Occipital lobe (tissue), 2 donors: ENCODE data around the gene RECQL. TPM values are rescaled to one million over a fixed set of nuclear protein-coding genes. Genes with fewer than 3 reads are reported as not detected.

Experiments
- DNase-seq: peaks from one replicate; lab custom pipeline; 2025; lab: John Stamatoyannopoulos, UW
- total RNA-seq: library from RNA; depleted of rRNA; stranded (reverse); fragments of >200 nt; gene quantifications from one replicate; pipeline ENCODE4 v1.2.3, GENCODE V29; 2014

The RECQL gene, protein sequence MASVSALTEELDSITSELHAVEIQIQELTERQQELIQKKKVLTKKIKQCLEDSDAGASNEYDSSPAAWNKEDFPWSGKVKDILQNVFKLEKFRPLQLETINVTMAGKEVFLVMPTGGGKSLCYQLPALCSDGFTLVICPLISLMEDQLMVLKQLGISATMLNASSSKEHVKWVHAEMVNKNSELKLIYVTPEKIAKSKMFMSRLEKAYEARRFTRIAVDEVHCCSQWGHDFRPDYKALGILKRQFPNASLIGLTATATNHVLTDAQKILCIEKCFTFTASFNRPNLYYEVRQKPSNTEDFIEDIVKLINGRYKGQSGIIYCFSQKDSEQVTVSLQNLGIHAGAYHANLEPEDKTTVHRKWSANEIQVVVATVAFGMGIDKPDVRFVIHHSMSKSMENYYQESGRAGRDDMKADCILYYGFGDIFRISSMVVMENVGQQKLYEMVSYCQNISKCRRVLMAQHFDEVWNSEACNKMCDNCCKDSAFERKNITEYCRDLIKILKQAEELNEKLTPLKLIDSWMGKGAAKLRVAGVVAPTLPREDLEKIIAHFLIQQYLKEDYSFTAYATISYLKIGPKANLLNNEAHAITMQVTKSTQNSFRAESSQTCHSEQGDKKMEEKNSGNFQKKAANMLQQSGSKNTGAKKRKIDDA
- total RNA-seq, result 43.2 TPM

GRCh38 chr12:21501258-21502163, at the start of gene RECQL, which contains the start of gene GOLT1B:
Gene RECQL (minus strand): TSS chr12:21501635. CDS start chr12:21499570, 2,065 bp downstream.
Gene GOLT1B (plus strand): TSS chr12:21501789. CDS start chr12:21501924, 135 bp downstream.
- peak; percentile 93 for DNase-seq

GRCh38 chr12:21547437-21547836, 46.0 kb upstream of the RECQL start:
- DNase-seq, result no peak

- DNase-seq, result no peak
These were observed 45.3 kb upstream of the RECQL start for GRCh38 chr12:21546716-21547115.

- no peak for DNase-seq
These were observed 44.1 kb upstream of the RECQL start for GRCh38 chr12:21545557-21545956.

GRCh38 chr12:21543151-21543550, 41.7 kb upstream of the RECQL start:
- DNase-seq, result no peak

DNA sequence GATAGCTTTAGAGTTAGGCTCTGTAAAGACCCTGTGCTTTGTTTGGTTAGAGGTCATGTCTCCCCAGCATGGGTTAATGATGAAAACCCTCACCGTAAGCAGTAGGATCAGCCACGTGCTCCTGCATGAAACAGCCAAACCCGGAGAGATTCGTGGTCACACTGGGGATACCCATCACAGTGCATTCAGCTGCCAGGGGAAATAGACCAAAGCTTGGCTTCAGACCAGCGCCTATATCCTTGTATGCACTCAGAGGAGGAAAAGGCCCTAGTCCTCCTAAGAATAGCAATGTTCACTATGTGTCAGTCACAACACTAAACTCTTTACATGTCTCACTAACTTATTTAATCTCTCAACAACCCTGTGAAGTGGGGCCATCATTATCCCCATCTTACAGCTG, 41.0 kb upstream of the RECQL start:
- no peak for DNase-seq

GRCh38 chr12:21541773-21542172, 40.3 kb upstream of the RECQL start:
- DNase-seq, result no peak

- no peak for DNase-seq
These were observed 38.4 kb upstream of the RECQL start for GRCh38 chr12:21539797-21540196.

GRCh38 chr12:21538061-21538653, 36.7 kb upstream of the RECQL start:
- no peak for DNase-seq

GRCh38 chr12:21529456-21529855, 28.0 kb upstream of the RECQL start:
- DNase-seq, result no peak

GRCh38 chr12:21528953-21529352, 27.5 kb upstream of the RECQL start:
- DNase-seq, result no peak

GRCh38 chr12:21527451-21528180, 26.2 kb upstream of the RECQL start:
- peak; percentile 47 for DNase-seq

- DNase-seq, result no peak
These were observed 25.4 kb upstream of the RECQL start for GRCh38 chr12:21526721-21527345.

- no peak for DNase-seq
These were observed 24.6 kb upstream of the RECQL start, which contains the start of gene SPX for GRCh38 chr12:21526053-21526452. Gene SPX (plus strand): TSS chr12:21526296. CDS start chr12:21526473, 177 bp downstream.

- no peak for DNase-seq
These were observed 21.7 kb upstream of the RECQL start for GRCh38 chr12:21523148-21523547.

DNA sequence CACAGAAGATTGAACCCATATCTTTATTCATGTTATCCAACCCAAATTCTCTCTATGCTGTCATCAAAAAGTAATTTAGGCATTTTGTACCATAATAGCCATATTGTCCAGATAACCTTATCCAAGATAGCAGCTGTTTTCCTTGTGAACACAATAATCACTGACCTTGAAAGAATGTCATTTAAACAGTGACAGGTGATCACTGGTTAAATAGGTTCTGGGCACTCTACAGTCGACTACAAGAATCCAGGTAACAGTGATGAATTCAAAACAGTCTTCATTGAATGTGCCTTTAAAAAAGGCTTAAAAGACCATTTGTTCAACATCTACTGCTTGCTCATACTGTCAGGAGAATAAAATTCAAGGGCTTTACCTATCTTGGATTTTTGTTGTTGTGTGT, 20.1 kb upstream of the RECQL start:
- DNase-seq, result no peak

DNA sequence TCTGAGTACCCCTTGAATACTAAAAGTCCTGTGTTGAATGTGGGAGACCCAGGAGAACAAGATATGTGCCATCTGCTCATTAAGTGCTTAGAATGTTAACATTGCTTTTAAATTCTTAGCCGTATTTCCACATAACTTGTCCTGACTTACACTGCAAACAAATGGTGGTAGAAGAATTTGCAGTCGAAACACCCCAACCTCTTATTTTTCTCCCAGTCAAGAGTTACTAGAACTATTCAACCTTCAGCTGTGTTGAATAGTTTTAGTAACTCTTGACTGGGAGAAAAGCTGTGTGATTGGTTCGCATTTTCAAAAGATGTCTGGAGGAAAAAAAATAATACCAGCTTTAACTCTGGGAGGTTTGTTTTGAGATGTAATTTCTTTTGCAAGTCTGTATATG, 17.0 kb upstream of the RECQL start:
- DNase-seq, result no peak

GRCh38 chr12:21516281-21516680, 14.8 kb upstream of the RECQL start:
- no peak for DNase-seq

- no peak for DNase-seq
These were observed 8.3 kb upstream of the RECQL start for GRCh38 chr12:21509768-21510167.

DNA sequence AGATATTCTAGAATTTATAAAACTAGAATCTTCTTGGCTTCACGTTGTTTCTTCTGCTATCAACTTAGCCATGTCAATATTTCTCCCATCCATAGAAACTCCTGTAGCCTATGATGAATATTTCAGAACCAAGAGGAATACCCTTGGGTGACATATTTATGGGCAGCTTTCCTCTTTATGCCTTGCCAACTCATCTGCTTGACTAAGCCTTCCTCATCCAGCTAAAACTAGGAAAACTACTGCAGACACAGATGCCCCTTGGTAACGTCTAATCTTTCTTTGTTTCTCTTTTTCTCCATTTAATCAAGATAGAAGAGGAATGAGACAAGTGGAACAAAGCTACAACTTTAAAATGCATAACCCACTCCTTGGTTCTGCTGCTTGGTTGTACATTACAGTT, 6.4 kb upstream of the RECQL start:
- DNase-seq, result no peak
